ENCODE measurements around the gene BOC.
"Not testable (repeated sequence)": the region's sequence is repeated elsewhere in the genome, so short reads cannot be mapped to it uniquely, and the experiment has no call there.

BOC gene, protein sequence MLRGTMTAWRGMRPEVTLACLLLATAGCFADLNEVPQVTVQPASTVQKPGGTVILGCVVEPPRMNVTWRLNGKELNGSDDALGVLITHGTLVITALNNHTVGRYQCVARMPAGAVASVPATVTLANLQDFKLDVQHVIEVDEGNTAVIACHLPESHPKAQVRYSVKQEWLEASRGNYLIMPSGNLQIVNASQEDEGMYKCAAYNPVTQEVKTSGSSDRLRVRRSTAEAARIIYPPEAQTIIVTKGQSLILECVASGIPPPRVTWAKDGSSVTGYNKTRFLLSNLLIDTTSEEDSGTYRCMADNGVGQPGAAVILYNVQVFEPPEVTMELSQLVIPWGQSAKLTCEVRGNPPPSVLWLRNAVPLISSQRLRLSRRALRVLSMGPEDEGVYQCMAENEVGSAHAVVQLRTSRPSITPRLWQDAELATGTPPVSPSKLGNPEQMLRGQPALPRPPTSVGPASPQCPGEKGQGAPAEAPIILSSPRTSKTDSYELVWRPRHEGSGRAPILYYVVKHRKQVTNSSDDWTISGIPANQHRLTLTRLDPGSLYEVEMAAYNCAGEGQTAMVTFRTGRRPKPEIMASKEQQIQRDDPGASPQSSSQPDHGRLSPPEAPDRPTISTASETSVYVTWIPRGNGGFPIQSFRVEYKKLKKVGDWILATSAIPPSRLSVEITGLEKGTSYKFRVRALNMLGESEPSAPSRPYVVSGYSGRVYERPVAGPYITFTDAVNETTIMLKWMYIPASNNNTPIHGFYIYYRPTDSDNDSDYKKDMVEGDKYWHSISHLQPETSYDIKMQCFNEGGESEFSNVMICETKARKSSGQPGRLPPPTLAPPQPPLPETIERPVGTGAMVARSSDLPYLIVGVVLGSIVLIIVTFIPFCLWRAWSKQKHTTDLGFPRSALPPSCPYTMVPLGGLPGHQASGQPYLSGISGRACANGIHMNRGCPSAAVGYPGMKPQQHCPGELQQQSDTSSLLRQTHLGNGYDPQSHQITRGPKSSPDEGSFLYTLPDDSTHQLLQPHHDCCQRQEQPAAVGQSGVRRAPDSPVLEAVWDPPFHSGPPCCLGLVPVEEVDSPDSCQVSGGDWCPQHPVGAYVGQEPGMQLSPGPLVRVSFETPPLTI

DNA sequence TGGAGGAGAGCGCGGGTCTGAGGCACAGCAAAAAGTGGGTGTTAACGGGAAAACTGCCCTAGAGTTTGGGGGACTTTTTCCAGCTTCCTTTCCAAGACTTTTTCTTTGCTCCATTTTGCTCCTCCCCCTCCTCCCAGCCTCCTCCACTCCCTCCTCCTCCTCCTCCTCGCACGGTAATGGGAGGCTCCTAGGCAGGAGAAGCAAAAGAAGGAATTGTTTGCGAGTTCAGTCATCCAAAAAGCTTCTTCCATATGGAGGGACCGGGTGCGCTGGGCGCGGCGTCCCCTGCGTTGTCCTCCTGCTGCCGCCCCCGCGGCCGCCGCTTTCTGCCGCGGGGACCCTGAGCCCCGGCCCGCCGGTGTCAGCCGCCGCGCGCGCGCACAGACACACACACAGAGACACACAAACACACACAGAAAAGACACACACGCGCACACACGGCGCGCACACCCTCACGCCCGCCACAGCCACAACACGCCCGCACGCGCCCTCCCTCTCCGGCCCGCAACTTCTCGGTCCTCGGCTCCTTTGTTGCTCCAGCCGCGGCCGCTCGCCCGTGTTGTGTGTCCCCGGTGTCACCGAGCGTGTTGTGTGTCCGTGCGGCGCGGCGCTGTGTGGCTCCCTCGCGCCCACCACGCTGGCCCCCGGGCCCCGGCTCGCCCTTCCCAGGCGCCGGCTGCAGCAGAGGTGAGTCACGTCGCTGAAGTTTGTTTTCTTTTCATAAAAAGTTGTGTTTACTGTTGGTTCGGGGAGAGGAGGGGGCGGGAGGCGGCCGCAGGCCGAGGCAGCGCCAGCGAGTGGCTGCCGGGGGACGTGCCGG, at the start of gene BOC:
Gene BOC, plus strand, starts transcription at position 228 of the 820 bp plus-strand sequence. CDS start 38,246 bp downstream, outside the sequence.
- DNase-seq, result no peak

DNA sequence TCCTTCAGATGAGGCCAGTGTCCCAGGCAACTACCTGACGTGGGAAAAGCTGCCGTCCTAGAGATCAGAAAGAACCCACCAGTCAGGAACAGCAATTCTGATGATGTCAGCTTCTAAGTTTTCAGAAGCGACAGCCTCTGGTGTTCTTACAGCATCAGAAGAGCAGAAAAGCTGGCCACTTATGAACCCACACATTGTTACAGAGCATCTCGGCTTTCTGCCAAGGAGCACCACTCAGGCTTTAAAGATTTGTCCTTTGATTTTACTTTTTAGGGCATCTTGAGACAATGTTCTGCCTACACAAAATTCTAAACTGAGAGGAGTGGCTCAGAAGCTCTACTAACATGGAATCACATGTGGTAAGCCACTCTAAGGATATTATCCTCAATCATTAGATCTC, 49.7 kb upstream of the BOC start:
- DNase-seq, result no peak

DNA sequence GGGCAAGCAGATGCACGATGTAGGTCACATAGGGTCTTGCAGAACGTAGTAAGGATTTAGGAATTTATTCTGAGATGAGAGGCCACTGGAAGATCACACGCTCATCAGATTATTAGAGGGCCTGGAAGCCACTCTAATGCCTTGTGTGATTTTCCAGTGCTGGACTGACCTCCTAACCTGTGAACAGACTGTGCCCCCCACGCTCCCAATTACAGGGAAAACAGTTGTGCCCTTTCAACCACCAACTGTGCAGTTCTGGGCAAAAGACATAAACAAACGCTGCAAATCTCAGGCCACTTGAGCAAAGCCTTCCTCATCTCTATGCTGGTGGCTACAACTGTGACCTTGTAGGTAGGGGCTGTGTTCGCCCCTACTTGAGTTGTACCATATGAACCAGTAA, 48.2 kb upstream of the BOC start:
- no peak for DNase-seq

DNA sequence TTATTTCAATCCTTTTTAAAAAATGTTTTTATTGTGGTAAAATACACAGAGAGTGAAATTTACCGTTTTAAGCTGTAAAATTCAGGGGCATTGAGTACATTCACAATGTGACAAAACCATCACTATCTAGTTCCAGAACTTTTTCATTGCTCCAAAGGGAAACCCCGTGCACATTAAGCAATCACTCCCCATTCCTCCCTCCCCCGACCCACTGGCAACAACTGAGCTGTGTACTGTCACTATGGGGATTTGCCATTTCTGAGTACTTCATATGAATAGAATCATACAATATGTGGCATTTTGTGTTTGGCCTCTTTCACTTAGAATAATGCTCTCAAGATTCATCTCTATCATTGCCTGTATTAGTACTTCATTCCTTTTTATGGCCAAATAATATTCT, 45.5 kb upstream of the BOC start:
- no peak for DNase-seq

DNA sequence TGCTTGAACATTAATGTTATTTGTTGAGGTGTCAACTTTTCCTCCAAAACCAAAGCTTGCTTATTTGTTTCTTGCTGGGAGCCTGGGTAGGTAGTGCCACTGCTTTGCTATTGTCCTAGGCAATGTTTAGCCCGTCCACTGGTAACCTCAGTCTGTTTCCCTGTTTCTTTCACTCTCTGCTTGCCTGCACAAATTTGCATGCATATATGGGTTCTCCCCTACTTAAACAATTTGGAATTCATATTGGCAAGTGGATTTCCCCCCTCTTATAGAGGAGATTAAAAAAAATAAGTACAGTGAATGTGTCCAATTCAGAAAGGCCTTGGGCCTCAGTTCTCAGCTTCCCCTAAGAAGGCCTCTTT, 45.0 kb upstream of the BOC start:
- no peak for DNase-seq

DNA sequence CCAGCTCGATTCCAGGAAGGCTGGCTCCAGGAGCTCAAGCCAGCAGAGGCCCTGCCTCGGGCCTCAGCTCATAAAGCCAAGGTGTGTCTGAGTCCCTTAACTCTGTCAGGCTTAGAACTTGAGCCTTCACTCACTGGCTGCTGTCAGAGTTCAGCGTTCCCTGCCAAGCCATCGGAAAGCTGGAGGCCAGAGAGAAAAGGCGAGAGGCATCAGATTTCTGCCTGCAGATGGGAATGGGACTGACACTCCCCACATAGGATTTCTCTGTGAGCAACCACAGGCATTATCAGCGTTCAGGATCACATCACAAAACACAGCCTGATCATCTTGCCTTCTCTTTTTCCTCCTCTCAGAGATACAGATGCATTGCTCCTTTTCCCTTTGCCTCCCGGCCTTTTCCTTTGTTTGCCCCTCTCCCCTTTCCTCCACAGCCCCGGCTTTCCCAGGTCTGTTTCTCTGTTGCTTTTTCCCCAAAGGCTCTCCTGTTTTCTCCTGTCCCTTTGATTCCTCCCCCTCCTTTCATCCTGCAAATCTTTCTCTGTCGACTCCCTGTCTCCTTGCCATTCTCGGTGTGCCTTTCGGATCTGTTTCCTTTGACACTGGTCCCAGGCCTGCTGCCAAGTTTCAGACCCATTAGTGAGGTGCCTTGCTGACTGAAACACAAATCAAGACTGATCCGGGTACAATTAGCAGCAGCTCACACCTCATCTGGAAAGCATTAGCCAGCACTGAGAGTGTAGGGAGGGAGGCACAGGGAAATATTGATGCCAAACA, 44.5 kb upstream of the BOC start:
- DNase-seq, result no peak

DNA sequence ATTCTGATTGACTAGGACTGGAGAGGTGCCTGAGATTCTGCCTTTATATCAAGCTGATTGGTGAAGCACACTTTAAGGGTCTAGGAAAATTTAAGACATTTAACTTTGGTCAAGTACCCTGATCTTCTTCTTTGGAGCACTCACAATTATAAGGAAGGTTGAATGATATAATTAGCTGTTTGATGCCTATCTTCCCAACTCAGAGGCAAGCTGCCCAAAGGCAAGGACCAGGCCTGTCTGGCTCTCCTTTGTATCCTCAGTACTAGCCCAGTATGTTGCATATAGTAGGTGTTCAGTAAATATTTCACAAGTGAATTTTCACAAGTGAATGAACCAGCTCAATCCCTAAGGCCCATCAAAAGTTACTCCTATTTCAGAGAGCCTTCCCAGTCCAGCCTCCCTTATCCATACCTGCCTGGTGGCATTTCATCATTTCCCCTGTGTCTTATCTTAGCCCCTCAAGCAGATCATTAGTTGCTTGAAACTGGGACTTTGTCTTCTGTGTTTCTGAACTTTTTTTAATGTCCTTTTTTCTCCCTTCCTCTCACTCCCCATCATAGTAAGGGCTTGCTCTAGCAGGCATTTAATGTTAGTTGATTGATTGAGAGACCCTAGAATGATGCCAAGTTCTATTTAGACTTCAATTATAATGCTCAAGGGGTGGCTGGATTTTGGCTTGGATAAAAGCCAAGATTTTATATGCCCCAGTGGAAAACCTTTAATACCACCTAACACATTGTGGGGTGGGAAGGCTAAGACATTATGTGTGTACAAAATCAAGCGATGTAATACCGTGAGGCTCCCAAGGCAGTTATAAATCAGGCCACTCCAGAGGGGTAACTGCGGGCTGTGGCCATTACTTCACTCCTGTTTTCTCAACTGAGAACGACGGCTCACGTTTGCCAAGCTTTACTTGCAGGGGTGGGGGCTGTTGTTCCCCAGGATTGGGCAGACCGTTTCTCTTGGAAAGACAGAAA, 43.2 kb upstream of the BOC start:
- DNase-seq, result no peak

DNA sequence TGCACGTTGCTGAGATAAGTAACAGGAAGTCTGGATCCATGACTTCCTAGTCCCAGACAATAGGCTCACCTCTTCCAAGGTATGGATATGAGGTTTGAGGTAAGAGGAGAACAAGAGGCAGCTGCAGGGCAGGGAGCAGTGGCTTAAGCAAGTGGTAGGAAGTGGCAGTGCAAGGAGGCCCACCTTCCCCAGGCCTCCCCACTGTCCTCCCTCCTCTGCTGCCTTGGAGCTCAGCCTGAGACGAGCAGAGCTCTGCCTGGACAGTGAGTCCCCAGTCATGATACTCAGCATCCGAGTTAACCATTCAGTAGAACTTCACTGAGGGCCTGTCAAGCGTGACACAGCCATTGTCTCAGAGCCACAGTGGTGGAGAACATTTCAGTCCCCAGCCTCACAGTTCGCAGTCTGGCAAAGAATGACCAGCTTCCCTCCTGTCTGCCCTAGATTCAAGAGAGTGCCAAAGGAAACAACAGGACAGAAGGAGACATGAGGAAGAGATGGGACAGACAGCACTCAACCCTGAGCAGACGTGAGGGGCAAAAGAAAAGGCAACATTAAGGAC, 41.4 kb upstream of the BOC start:
- no peak for DNase-seq

DNA sequence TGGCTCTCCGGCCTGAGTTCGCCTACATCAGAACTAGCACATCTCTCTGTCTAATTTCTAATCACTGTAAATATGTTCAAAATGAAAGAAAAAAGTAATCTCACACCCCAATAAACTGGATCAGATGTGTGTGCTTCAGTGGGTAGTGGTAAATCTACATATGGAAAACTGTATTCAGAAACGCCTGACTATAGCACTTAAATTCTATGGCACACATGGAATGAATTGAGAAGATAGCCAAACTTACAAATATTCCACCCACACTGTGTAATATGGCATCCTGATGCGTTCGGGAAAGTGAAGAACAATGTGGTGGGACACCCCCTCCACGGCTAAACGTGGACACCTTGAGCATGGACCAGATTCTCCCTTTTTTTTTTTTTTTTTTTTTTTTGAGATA, 40.6 kb upstream of the BOC start:
- DNase-seq, result no peak

DNA sequence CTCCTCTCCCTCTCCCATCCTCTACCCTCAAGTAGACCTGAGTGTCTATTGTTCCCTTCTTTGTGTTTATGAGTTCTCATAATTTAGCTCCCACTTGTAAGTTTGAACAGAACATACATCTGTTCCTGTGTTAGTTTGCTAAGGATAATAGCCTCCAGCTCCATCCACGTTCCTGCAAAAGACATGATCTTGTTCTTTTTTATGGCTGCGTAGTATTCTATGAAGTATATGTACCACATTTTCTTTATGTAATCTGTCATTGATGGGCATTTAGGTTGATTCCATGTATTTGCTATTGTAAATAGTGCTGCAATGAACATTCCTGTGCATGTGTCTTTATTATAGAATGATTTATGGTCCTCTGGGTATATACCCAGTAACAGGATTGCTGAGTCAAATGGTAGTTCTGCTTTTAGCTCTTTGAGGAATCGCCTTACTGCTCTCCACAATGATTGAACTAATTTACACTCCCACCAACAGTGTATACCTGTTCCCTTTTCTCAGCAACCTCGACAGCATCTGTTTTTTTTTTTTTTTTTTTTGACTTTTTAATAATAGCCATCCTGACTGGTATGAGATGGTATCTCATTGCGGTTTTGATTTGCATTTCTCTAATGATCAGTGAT, 39.6 kb upstream of the BOC start:
- not testable (repeated sequence) for DNase-seq

DNA sequence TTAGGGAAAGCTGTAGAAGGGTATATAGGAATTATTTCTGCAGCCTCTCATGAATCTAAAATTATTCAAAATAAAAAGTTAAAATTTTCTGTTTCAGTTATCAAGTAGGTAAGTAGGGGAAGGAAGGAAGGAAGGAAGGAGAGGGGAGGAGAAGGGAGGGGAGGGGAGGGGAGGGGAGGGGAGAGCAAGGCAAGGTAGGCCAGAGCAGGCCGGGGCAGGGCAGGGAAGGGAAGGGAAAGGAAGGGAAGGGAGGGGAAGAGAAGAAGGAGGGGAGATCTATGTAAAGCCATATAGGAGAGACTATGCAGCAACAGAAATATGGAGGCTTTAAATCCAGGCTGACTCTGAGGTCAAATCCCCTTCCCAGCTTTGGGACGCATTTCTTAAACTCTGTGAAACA, 38.3 kb upstream of the BOC start:
- DNase-seq, result no peak

DNA sequence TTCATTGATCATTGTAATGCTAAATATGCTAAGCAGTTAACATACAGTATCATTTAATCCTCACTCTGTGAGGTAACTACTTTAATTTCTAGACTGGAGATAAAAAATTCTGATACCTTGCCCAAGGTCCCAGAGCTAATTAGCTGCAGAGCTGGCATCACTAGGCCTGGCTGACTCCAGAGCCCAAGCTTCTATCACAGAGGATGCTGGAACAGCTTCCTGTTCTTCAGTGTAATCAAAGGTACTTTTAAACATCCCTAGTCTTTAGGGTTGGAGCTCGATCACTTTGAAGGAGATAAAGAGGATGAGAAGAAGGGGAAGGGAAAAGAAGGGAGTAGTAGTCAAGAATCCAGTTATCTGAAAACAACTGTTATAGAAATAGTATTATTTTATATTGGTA, 37.1 kb upstream of the BOC start:
- DNase-seq, result no peak

DNA sequence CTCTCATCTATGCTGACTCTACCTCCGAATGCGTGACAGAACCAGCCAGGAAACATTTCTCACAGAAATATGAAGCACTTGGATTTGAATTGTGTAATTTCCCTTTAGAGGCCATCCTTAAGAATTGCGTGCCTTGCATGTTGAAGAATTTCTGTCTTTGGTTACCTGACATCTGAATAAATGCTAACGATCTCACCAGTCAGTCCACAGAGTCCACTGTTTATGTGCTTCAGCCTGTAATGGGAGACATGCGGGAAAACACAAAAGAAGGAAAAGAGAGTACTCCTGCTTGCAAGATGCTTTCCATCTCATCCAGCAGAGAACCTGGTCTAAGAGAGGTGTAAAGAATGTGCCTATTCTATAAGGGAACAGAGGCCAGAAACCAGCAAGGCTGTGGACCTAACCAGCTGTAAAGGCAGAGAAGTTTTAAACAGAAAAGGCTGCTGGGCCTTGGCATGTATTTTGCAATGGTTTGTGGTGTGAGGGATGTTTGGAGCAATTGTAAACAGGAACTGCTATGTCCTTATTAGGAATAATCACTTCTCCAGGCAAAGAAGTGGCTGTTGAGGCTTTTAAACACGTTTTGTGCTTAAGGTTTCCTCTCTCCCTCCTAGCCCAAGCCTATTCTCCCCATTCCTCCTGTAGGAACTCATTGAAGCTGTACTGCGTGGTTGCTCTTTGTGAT, 36.4 kb upstream of the BOC start:
- DNase-seq, result no peak

DNA sequence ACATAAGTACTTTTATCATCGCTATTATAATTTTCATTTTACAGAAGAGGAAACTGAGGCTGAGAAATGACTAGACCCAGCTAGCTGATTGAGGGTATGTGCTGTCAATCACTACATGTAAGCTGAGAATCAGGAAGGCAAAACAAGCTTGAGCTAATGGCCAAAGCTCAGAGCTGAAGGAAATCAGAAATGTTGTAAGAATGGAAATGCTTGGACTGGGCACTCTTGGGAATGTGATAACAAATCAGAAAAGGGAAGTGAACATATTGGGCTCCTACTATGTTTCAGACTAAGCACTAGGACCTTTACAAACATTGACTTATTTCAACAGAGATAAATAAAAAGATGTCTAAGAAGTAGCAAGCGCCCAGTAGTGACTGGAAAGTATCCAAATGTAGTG, 33.8 kb upstream of the BOC start:
- DNase-seq, result no peak

DNA sequence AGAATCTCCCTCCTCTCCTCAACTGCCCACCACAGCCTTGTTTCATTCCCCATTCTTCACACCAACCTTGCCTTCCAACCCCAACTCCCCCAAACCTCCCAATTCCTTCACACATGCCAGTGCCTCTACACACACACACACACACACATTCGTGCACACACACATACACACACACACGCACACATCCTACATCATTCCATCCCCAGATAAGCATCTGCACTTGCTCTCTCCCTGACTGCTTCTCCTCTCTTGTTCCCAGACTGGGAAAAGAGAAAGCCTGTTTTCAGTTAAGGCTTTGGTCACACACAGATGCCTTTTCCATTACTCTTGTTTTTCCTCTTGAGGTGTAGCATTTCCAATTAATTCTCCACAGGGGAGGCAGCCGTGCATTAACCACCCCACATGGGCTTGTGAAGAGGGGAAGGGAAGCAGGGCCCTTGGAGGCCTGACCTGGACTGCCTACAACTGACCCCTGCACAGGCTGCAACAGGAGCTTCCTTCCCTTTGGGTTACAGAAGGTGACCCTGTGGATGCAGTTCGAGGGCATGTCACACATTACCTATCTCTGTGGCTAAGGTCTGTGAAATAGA, 32.0 kb upstream of the BOC start:
- DNase-seq, result no peak

DNA sequence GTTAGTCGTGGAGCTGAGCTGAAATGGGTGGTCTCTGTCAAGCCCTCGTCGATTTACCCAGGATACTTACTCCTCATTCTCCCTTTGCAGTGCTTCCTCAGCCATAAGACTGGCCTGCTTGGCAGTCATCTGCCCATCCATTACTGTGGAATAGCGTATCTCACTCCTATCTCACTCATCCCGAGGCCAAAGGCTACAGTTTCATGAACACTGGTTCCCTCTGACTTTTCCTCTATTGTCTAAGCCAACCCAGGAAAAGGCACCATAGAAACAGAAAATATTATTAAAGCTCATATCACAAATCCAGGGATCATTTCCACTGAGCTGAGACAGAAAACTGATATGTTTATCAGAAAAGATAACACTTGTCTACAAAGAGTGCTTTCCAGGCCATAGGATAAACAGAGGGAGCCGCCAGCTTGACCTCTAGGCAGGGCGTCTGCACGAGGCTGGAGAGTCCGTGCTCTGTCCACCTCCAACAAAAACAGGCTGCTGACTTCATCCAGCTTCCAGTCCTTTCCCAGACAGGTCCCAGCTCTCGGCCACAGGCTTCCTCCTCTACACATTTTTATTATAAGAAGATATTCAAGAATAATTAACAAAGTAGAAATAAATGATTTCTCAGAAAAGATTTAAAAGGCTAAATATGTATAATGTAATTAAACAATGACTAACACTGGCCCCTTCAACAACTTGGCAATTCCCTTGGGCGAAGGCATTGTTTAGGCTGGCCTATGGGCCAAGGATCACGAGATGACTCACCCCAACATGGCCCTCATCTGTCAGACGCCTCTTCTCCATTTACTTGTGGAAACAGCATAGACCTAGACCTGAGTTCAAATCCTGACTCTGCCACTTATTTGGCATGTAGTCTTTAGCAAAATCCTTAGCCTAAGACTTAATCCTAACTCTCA, 27.4 kb upstream of the BOC start:
- DNase-seq, result no peak

DNA sequence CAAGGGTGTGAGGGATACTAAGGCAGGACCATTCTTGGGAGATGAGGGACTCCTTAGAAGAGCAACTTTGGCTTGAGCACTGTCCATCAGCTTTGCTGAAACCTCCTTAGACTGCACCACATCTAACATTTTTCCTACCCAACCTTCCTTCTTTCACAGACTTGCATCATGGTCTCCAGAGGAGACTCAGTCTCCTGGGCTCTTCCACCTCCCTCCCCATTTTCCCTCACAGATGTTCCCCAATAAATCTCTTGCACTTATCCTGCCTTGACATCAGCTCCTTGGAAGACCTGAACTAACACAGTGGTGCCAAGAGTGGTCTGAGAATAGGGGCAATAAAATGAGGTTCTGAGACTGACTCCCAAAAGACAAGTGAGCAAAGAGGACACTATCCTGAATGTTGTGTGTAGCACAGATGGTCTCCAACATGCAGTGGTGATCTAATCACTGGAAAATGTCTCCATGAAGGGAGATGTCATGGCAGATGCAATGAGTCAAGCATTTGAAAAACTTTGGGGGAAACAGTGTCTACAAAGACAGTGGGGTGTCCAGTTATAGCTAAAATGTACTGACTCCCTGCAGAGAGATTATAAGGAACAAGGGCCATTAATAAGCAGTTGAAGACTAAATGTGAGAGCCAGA, 26.0 kb upstream of the BOC start:
- no peak for DNase-seq
